Measurements from ENCODE around the gene MYL11. TPM values are rescaled to one million over a fixed set of nuclear protein-coding genes. Genes with fewer than 3 reads are reported as not detected.
A peak's percentile ranks its signal among the peaks of the same experiment; 100 is the strongest.

MYL11 gene
- polyA plus RNA-seq, 4 donors, result 1.2 to 1.4 (median 1.2) TPM; not detected in 1

GRCh38 chr16:30353438-30354129 is 21.0 kb upstream of the MYL11 start:
- DNase-seq (ENCODE audit: low read depth in 4 of 4, low spot score in 3 of 4), result no peak

DNA sequence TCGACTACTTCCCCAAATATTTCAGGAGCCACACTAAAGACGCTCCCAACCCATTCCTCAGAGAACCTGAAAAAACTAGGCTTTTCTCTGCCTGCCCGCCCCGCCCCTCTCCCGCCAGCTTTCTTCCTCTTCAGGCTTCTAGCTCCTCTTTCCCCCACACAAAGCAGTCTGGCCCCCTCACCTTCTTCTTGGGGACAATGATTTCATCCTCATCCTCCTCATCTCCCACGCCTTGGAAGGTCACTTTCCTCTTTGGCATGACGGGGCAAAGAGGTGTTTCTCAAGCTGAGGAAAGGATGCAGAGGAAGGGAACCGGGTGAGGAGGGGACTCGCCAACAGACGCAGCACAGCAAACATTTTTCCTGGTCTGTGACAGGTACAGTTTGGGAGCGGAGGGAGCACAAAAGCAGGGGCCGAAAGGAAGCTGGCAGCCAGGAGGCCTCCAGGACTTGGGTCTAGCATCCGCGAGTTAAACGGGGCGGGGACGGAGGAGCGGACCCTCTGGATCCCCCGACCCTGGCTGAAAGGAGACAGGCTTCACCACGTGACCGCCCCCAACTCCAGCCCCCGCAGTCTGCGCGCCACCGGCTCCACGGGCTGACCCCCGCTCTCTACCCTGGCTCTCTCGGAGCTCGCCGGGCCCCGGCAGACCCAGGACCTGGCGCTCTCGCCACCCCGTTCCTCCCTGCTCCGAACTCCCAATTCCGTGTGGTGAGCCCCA is 20.0 kb upstream of the MYL11 start:
- no peak for DNase-seq (ENCODE audit: low read depth in 4 of 4, low spot score in 3 of 4)

DNA sequence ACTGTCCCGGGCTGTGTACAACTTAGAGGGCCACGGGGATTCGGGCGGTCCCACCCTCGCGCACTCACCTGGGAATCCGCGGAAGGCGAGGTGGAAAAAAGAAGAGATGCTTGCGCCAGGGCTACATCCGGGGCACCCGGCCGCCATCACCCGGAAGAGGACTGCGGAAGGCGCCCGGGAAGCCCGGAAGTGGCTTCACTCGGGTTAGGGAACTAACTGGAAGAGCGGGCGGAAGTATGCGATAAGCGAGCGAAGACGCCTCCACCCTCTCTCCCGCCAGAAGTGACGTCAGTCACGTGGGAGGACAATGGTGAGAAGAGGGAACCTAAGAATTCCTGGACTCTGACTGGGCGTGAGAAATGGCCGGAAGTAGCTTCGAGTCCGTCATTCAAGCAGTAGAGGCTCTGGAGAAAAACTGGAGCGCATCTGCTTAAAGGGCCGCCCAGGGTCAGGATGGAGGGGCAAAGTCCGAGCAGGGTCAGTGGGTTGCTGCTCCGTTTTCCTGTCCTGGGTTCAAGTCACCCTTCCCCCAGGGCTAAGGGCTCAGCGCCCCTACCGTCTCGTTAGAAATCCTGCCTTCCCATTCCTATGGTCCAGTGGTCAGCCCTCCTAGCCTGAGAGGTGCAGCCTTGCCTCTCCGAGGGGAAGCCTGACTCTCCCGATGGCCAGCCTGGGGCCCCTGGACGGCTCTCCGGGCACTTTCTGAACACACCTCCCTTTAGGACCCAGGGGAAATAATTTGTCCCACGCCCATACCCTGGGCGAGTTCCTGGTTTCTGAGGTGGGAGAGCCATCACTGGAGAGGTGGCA is 19.3 kb upstream of the MYL11 start, which contains the start of gene CD2BP2:
Gene CD2BP2, minus strand, starts transcription at position 165 of the 810 bp plus-strand sequence. CDS start 627 bp downstream, outside the sequence.
- DNase-seq (ENCODE audit: low read depth in 4 of 4, low spot score in 3 of 4), result peak; percentile 99 to 100 (median 99)

GRCh38 chr16:30355954-30356308 is 18.7 kb upstream of the MYL11 start:
- no peak for DNase-seq (ENCODE audit: low read depth in 4 of 4, low spot score in 3 of 4)

- DNase-seq (ENCODE audit: low read depth in 4 of 4, low spot score in 3 of 4), result no peak
Observed at GRCh38 chr16:30356401-30357084, 18.1 kb upstream of the MYL11 start.

DNA sequence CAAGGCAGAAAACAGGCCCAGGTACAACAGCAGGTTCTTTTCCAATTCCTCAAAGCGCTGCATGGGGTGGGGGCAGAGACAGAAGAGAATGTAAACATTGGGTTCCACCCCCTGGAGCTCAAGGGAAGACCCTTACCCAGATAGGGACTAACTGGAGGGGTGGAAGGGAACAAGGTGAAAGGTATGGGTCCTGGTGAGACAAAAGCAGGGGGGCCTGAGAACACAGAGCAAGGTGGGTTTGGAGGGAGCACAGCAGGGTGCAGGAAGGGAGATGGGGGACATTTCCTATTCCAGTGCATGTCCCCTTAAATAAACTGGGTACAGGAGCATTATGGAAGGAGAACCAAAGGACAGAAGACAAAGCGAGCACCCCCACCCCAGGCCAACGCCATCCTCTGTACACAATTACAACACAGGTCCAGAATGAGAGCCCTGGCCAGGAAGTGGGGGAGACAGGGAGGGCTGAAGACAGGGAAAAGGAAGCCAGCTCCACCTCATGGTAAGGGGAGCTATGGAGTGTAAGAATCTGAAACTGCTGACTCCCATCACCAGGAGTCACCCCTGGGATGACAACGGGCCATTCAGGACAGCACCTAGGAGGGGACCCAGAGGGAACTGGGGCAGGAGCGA is 17.4 kb upstream of the MYL11 start:
- no peak for DNase-seq (ENCODE audit: low read depth in 4 of 4, low spot score in 3 of 4)

DNA sequence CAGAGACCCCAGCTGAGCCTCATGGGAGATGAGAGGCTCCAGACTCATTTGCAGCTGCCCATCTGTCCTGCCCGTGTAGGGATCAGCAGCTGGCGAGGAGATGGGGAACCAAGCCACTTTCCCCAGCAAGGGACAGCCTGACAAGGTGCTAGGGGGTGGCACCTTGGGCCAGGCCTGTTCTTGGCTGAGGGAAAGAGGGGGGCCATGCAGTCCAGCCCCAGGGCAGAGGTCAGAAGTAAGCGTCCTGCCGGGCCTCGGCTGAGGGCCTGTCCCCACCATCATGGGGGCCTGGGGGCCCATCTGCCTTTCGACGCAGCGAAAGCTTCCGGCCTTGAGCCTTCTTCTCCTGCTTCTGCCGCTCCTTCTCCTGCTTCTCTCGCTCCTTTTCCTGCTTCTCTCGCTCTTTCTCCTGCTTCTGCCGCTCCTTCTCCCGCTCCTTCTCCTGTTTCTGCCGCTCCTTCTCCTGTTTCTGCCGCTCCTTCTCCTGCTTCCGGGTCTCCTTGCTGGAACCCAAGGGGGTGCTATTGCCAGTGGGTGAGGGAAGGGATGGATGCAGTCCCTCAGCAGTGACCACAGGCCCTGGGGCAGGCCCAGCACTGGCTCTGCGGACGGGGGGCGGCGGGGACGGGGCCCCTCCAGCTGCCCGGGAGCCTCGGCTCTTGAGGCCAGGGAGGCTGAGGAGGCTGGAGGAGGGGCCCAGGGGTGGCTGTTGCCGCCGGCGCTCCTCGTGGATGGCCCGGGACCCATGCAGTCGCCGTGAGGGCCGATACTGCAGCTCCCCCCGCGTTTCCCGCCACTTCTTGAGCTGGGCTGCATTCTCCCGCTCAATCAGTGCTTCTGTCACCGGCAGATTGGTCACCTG is 16.7 kb upstream of the MYL11 start:
- no peak for DNase-seq (ENCODE audit: low read depth in 4 of 4, low spot score in 3 of 4)

- DNase-seq (ENCODE audit: low read depth in 4 of 4, low spot score in 3 of 4), result no peak
Observed at GRCh38 chr16:30358577-30358936, 16.0 kb upstream of the MYL11 start.

- no peak for DNase-seq (ENCODE audit: low read depth in 4 of 4, low spot score in 3 of 4)
Observed at GRCh38 chr16:30358990-30359870, 15.4 kb upstream of the MYL11 start.

GRCh38 chr16:30359871-30360170 is 14.8 kb upstream of the MYL11 start:
- no peak for DNase-seq (ENCODE audit: low read depth in 4 of 4, low spot score in 3 of 4)

DNA sequence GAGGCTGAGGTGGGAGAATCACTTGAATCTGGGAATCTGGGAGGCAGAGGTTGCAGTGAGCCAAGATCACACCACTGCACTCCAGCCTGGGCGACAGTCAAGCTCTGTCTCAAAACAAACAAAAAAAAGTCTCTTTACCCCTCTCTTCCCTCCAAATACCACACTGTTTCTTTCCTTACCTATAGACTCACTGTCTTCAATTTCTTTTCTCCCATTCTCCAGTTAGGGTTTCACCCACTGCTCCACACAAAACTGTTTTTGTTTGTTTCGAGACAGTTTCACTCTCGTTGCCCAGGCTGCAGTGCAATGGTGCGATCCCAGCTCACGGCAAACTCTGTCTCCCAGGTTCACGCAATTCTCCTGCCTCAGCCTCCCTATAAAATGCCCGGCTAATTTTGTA is 13.4 kb upstream of the MYL11 start:
- DNase-seq (ENCODE audit: low read depth in 4 of 4, low spot score in 3 of 4), result no peak

DNA sequence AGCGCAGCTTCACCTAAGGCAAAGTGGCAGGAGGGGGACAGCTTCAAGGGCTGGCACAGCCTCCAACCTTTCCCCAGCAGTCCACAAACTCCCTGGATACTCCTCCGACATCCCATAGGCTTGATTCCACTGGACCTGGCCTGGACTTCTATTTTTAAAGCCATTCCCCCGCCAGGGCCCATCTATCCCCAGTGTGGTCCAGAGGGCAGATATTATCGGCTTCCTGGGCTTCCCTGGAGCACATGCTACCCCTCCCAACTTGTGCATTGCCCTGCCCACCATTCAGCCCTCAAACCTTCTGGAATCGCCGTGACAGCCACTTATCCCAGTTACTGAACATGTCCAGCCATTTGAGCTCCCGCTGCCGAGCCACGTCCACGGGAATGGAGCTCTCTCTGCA is 9.4 kb upstream of the MYL11 start:
- no peak for DNase-seq (ENCODE audit: low read depth in 4 of 4, low spot score in 3 of 4)

DNA sequence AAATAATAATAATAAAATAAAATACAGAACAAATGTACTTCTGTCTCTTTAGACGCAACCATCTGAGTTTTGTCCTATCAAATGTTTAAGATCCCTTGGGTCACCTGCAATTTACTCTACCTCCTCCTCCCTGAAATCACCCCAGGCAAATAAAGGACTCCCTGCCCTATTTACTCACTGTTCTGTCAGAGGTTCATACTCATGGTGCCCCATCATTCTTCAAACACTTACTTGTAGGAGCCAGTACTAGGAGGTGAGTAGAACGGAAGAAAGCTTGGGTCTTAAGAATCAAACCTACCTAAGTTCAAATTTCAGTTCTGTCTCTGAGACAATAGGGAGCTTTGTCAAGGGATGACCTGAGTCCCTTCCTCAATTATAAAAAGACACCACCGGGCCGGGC is 8.1 kb upstream of the MYL11 start:
- DNase-seq (ENCODE audit: low read depth in 4 of 4, low spot score in 3 of 4), result no peak

DNA sequence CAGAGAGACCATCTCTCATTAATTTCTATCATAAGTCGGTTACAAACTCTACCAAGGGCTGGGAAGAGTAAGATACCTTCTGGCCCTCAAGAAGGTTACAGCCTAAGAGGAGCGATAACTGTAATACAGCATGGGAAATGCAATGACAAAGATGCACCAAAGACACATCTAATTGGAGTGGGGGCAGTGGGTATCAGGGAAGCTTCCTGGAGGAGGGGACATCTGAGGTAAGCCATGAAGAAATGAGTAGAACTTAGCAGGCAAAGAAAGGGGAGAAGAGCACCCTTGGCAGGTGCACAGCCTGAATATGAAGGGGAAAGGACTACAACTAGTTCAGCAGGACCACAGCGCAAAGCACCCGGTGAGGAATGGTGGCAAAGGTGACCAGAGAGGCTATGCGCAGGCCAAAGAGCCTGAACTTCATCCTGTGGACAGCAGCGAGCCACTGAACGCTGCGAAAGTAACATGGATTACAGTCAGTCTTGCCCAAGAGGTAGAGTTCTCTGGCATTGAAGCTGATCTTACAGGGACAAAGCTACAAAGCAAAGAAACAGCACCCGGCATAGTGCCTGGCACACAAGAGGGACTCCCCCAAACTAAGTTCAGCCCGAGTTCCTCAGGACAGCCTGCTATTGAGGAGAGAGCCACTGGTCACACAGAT is 7.1 kb upstream of the MYL11 start:
- no peak for DNase-seq (ENCODE audit: low read depth in 4 of 4, low spot score in 3 of 4)

DNA sequence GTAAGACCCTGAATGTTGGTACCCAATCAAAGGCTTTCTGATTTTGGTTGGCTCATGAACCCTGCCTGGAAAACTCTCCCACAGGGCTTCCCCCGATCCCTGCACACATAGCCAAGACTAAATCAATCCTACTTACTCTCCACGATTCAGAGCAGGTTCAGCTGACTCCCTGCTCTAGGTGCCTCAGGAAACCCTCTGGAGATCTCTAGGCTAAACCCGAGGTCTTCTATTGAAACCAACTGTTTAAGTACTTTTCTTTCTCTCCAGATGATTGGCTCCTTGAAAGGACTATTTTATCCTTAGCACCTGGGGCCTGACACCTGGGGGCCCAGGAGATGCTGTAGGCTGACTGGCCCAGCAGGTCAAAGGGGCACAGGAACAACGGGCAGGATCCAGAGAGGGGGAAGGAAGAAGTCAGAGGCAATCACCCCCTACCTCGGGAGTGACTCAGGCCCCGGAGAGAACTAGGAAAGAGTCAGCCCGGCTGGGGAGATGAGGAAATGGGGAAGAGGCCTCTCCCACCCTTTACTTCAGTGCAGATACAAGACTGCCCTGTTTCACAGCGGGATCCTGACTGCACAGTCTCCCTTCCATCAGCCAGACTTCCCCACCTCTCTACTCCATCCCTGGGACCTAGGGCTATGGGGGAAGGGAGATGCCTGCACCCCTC is 6.3 kb upstream of the MYL11 start:
- DNase-seq (ENCODE audit: low read depth in 4 of 4, low spot score in 3 of 4), result no peak

DNA sequence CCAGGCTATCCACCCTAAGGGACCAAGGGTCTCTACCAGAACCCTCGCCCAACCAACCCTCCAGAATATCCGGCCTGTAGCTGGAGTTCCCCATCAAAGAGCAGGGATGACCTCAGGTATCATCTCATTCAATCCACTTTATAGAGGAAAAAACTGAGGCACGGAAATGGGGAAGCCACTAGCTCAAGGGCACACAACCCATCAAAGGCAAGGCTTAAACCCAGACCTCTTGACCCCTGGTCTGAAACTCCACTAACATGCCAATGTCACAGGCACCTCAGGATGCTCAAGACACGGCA is 5.9 kb upstream of the MYL11 start:
- DNase-seq (ENCODE audit: low read depth in 4 of 4, low spot score in 3 of 4), result no peak

- no peak for DNase-seq (ENCODE audit: low read depth in 4 of 4, low spot score in 3 of 4)
Observed at GRCh38 chr16:30369091-30369937, 5.3 kb upstream of the MYL11 start.

Measured in left renal pelvis (tissue), 4 donors.